ENCODE measurements around the gene MAML2.

- TF ChIP-seq CTCF (IDR thresholded peaks at IDR 0.05; ENCODE audit: low read depth, low read length, missing input control) (no peak), GABPA (IDR thresholded peaks at IDR 0.05 in 1 of 2, conservative IDR thresholded peaks at IDR 0.05 in 1 of 2) (no peak), RAD21 (IDR thresholded peaks at IDR 0.05) (no peak), ATF3 (IDR thresholded peaks at IDR 0.05) (no peak), YY1 (IDR thresholded peaks at IDR 0.05) (no peak), FOXA2 (IDR thresholded peaks at IDR 0.05) (no peak), ZBTB33 (IDR thresholded peaks at IDR 0.05) (no peak)
These were observed 52.4 kb downstream of the MAML2 start for GRCh38 chr11:96290631-96291030.

Data from liver (tissue), 3 donors.